ENCODE results near the gene SCN9A. TPM values are rescaled to one million over a fixed set of nuclear protein-coding genes. Genes with fewer than 3 reads are reported as not detected.
A peak's percentile ranks its signal among the peaks of the same experiment; 100 is the strongest.

Gene SCN9A
- total and polyA plus RNA-seq, 4 donors = 1.5 to 46.4 (median 7.2) TPM

GRCh38 chr2:166184789-166185188, 191.0 kb downstream of the SCN9A start:
- H3K27ac ChIP-seq (ENCODE audit: low read depth in 1 of 2, low read length in 1 of 2) = no peak overlapping the region

GRCh38 chr2:166181813-166182154, 194.0 kb downstream of the SCN9A start:
- DNase-seq (no peak), ATAC-seq (ENCODE audit: insufficient read depth, low FRiP score) (no peak)
- Histone ChIP-seq H3K9ac (ENCODE audit: insufficient read depth in 1 of 2, low read length in 2 of 2) (no peak overlapping the region), H3K27ac (ENCODE audit: low read depth in 1 of 2, low read length in 1 of 2) (no peak overlapping the region), H3K9me3 (ENCODE audit: control insufficient read depth in 4 of 4, insufficient read depth in 3 of 4, low read length in 3 of 4) (no peaks in the 10 kb centered on the region), H3K36me3 (ENCODE audit: control insufficient read depth in 4 of 4, insufficient read depth in 4 of 4, low read length in 4 of 4) (no peaks in the 10 kb centered on the region), H3K4me3 (no peak overlapping the region), H3K27me3 (ENCODE audit: control insufficient read depth in 3 of 3, insufficient read depth in 3 of 3, low read length in 2 of 3) (no peaks in the 10 kb centered on the region), H3K4me1 (ENCODE audit: control insufficient read depth in 5 of 5, insufficient read depth in 5 of 5, low read length in 5 of 5) (peaks cover 0 to 3% (median 0%) of the 10 kb centered on the region in 5 donors)
- 25 to 28% methylated on average over 3 of the region's 3 CpGs for WGBS, 2 donors
- no peak for TF ChIP-seq CTCF (IDR thresholded peaks at IDR 0.05; ENCODE audit: control extremely low read depth, extremely low read depth)

More at GRCh38 chr2:166184789-166185188, 191.0 kb downstream of the SCN9A start:
- Histone ChIP-seq H3K9ac (ENCODE audit: insufficient read depth in 1 of 2, low read length in 2 of 2) (no peak overlapping the region), H3K4me3 (no peak overlapping the region), H3K27me3 (ENCODE audit: control insufficient read depth in 3 of 3, insufficient read depth in 3 of 3, low read length in 2 of 3) (no peaks in the 10 kb centered on the region), H3K9me3 (ENCODE audit: control insufficient read depth in 4 of 4, insufficient read depth in 3 of 4, low read length in 3 of 4) (no peaks in the 10 kb centered on the region), H3K36me3 (ENCODE audit: control insufficient read depth in 4 of 4, insufficient read depth in 4 of 4, low read length in 4 of 4) (no peaks in the 10 kb centered on the region), H3K4me1 (ENCODE audit: control insufficient read depth in 5 of 5, insufficient read depth in 5 of 5, low read length in 5 of 5) (peaks cover 0 to 8% (median 0%) of the 10 kb centered on the region in 5 donors)
- no peak for TF ChIP-seq CTCF (IDR thresholded peaks at IDR 0.05; ENCODE audit: control extremely low read depth, extremely low read depth)
- no peak for ATAC-seq (ENCODE audit: insufficient read depth, low FRiP score)
- DNase-seq = peak in 2 of 3 donors; percentile 21 to 23
- WGBS, 2 donors = 77 to 83% methylated on average over 3 of the region's 3 CpGs

GRCh38 chr2:166180951-166181812, 194.6 kb downstream of the SCN9A start:
- Histone ChIP-seq H3K4me3 (no peak overlapping the region), H3K9me3 (ENCODE audit: control insufficient read depth in 4 of 4, insufficient read depth in 3 of 4, low read length in 3 of 4) (no peaks in the 10 kb centered on the region), H3K9ac (ENCODE audit: insufficient read depth in 1 of 2, low read length in 2 of 2) (no peak overlapping the region), H3K36me3 (ENCODE audit: control insufficient read depth in 4 of 4, insufficient read depth in 4 of 4, low read length in 4 of 4) (no peaks in the 10 kb centered on the region), H3K27ac (ENCODE audit: low read depth in 1 of 2, low read length in 1 of 2) (no peak overlapping the region), H3K27me3 (ENCODE audit: control insufficient read depth in 3 of 3, insufficient read depth in 3 of 3, low read length in 2 of 3) (no peaks in the 10 kb centered on the region), H3K4me1 (ENCODE audit: control insufficient read depth in 5 of 5, insufficient read depth in 5 of 5, low read length in 5 of 5) (peaks cover 0 to 3% (median 0%) of the 10 kb centered on the region in 5 donors)
- ATAC-seq (ENCODE audit: insufficient read depth, low FRiP score) (peak; percentile 87), DNase-seq (peak; percentile 57 to 65 (median 63))
- 61 to 66% methylated on average over 24 of the region's 24 CpGs for WGBS, 2 donors
- no peak for TF ChIP-seq CTCF (IDR thresholded peaks at IDR 0.05; ENCODE audit: control extremely low read depth, extremely low read depth)

Measured in lung (tissue), 12 donors.